ENCODE measurements around the gene C12orf75. TPM values are rescaled to one million over a fixed set of nuclear protein-coding genes. Genes with fewer than 3 reads are reported as not detected.

C12orf75 gene
- total and polyA plus RNA-seq, 5 donors from 2014 or later = 53.0 to 184 (median 86.1) TPM

DNA sequence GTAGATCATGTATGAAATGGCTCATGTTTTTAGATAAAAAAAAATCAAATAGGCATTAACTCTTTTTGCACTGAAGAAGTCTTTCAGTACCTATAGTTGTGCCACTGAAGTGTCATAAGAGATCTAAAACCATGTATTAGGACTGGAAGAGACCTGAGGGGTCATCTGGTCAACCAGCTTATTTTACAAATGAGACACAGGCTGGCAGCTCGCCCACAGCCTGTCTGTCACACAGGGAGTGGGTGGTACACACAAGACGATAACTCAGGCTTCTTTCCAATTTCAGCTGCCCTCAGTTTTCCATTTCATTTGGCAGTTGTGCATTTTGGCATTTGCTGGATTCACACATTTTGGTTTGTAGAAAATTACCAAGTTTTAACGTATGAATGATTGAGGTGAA lies 34.7 kb downstream of the C12orf75 start:
- Mint-ChIP-seq H3K9me3 (no peaks in the 10 kb centered on the region), H3K27ac (no peak overlapping the region), H3K27me3 (no peaks in the 10 kb centered on the region), H3K4me3 (no peak overlapping the region), H3K4me1 (peaks cover 0 to 6% (median 2%) of the 10 kb centered on the region in 4 donors), H3K36me3 (peaks cover 12% of the 10 kb centered on the region)
- DNase-seq (no peak), ATAC-seq (ENCODE audit: low read depth in 2 of 2) (no peak)
- Histone ChIP-seq H3K36me3 (ENCODE audit: control insufficient read depth, insufficient read depth, low read length) (peaks cover 4% of the 10 kb centered on the region), H3K4me1 (ENCODE audit: control insufficient read depth, insufficient read depth, low read length, poor library complexity, severe bottlenecking) (no peaks in the 10 kb centered on the region), H3K4me3 (ENCODE audit: low read depth, low read length) (no peak overlapping the region), H3K9me3 (ENCODE audit: control insufficient read depth in 2 of 2, low read length in 2 of 2) (no peaks in the 10 kb centered on the region), H3K27ac (ENCODE audit: insufficient read depth, low read length, poor library complexity, severe bottlenecking) (no peak overlapping the region), H3K27me3 (ENCODE audit: control insufficient read depth, insufficient read depth, low read length) (no peaks in the 10 kb centered on the region)

DNA sequence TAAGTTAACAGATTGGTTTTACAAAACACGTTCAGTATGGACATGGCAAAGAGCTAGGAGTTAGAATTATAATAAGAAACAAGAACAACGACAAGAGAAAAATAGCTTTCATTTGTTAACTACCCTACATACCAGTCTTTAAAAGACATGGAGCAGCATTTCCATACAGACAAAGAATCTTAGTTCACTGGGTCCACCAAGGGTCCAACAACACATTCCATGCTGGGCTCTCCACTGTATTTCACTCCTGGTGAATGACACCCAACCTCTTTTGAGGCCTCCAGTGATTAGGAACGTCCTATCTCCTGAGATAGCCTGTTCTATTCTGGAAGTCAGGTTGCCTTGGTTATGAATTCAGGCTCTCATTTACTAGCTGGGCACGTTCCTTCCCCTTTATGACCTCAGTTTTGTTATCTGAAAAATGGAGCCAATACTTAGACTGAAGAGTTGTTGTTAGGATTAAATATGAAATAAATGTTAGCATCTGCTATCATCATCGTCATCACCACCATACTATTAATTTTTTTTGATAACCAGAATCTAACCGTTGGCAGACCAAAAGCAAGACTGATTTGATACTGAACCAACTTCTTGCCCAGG lies 37.7 kb downstream of the C12orf75 start:
- H3K9me3 Mint-ChIP-seq = no peaks in the 10 kb centered on the region
- H3K4me1 ChIP-seq (ENCODE audit: control insufficient read depth, insufficient read depth, low read length, poor library complexity, severe bottlenecking) = no peaks in the 10 kb centered on the region
- H3K4me3 ChIP-seq (ENCODE audit: low read depth, low read length) = no peak overlapping the region
- H3K9me3 ChIP-seq (ENCODE audit: control insufficient read depth in 2 of 2, low read length in 2 of 2) = no peaks in the 10 kb centered on the region
- no peak for ATAC-seq (ENCODE audit: low read depth in 2 of 2)
- peaks cover 0 to 9% (median under 1%) of the 10 kb centered on the region in 4 donors for H3K4me1 Mint-ChIP-seq
- H3K36me3 ChIP-seq (ENCODE audit: control insufficient read depth, insufficient read depth, low read length) = peaks cover 16% of the 10 kb centered on the region
- no peak for DNase-seq
- H3K4me3 Mint-ChIP-seq = no peak overlapping the region
- no peaks in the 10 kb centered on the region for H3K27me3 Mint-ChIP-seq
- no peak overlapping the region for H3K27ac ChIP-seq (ENCODE audit: insufficient read depth, low read length, poor library complexity, severe bottlenecking)
- peaks cover 24% of the 10 kb centered on the region for H3K36me3 Mint-ChIP-seq
- no peaks in the 10 kb centered on the region for H3K27me3 ChIP-seq (ENCODE audit: control insufficient read depth, insufficient read depth, low read length)
- H3K27ac Mint-ChIP-seq = peak overlapping the region in 1 of 3 donors; percentile 6

DNA sequence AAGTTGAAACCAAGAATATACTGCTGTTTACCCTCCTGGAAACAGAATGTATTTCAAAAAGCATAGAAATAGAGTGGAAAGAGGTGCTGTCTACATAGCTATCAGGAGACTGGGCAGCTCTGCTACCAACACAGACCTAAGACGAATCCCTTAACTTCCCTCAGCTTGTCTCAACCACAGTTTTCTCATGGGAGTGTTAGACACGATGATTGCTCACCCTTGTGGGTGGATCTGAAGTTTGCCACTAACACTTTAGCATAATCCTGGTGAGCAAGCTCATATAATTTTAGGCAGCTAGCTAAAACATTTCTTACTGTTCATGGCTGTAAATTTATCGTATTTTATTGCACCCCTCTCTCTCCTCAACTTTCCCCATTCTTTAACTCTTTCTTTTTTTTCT lies 38.5 kb downstream of the C12orf75 start:
- no peak for DNase-seq
- H3K4me1 ChIP-seq (ENCODE audit: control insufficient read depth, insufficient read depth, low read length, poor library complexity, severe bottlenecking) = no peaks in the 10 kb centered on the region
- peaks cover 27% of the 10 kb centered on the region for H3K36me3 Mint-ChIP-seq
- H3K36me3 ChIP-seq (ENCODE audit: control insufficient read depth, insufficient read depth, low read length) = peaks cover 16% of the 10 kb centered on the region
- H3K4me3 Mint-ChIP-seq = no peak overlapping the region
- no peak for ATAC-seq (ENCODE audit: low read depth in 2 of 2)
- H3K27me3 Mint-ChIP-seq = no peaks in the 10 kb centered on the region
- H3K4me1 Mint-ChIP-seq = peaks cover 0 to 9% (median under 1%) of the 10 kb centered on the region in 4 donors
- H3K9me3 Mint-ChIP-seq = no peaks in the 10 kb centered on the region
- no peaks in the 10 kb centered on the region for H3K27me3 ChIP-seq (ENCODE audit: control insufficient read depth, insufficient read depth, low read length)
- H3K9me3 ChIP-seq (ENCODE audit: control insufficient read depth in 2 of 2, low read length in 2 of 2) = no peaks in the 10 kb centered on the region
- no peak overlapping the region for H3K4me3 ChIP-seq (ENCODE audit: low read depth, low read length)
- no peak overlapping the region for H3K27ac ChIP-seq (ENCODE audit: insufficient read depth, low read length, poor library complexity, severe bottlenecking)
- peak overlapping the region in 1 of 3 donors; percentile 3 for H3K27ac Mint-ChIP-seq

DNA sequence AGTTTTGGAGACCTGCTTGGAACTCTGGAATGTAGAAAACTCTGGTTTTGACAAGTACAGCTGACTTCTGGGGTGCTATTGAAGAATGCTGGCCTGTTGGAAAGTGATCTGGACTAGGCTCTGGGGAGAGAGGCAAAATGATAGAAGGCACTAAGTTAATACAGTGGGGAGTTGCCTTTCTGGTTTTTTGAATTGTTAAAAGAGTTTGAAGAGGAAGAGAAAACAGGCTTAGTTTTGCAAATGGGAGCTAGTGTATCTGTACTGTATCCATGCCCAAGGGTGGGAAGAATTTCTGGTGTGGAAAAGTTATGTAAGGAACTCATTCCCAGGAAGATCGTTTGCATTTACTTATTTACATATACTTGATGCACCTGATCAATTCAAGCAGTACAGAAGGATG lies 43.8 kb downstream of the C12orf75 start:
- no peak for ATAC-seq (ENCODE audit: low read depth in 2 of 2)
- H3K36me3 Mint-ChIP-seq = peaks cover 23% of the 10 kb centered on the region
- H3K4me1 Mint-ChIP-seq = peaks cover 0 to 4% (median 0%) of the 10 kb centered on the region in 4 donors
- H3K4me3 Mint-ChIP-seq = no peak overlapping the region
- no peaks in the 10 kb centered on the region for H3K27me3 Mint-ChIP-seq
- no peak overlapping the region for H3K4me3 ChIP-seq (ENCODE audit: low read depth, low read length)
- no peaks in the 10 kb centered on the region for H3K27me3 ChIP-seq (ENCODE audit: control insufficient read depth, insufficient read depth, low read length)
- H3K27ac ChIP-seq (ENCODE audit: insufficient read depth, low read length, poor library complexity, severe bottlenecking) = no peak overlapping the region
- no peaks in the 10 kb centered on the region for H3K9me3 Mint-ChIP-seq
- no peak for DNase-seq
- no peak overlapping the region for H3K27ac Mint-ChIP-seq
- H3K36me3 ChIP-seq (ENCODE audit: control insufficient read depth, insufficient read depth, low read length) = peaks cover 12% of the 10 kb centered on the region
- H3K9me3 ChIP-seq (ENCODE audit: control insufficient read depth in 2 of 2, low read length in 2 of 2) = no peaks in the 10 kb centered on the region
- no peaks in the 10 kb centered on the region for H3K4me1 ChIP-seq (ENCODE audit: control insufficient read depth, insufficient read depth, low read length, poor library complexity, severe bottlenecking)

DNA sequence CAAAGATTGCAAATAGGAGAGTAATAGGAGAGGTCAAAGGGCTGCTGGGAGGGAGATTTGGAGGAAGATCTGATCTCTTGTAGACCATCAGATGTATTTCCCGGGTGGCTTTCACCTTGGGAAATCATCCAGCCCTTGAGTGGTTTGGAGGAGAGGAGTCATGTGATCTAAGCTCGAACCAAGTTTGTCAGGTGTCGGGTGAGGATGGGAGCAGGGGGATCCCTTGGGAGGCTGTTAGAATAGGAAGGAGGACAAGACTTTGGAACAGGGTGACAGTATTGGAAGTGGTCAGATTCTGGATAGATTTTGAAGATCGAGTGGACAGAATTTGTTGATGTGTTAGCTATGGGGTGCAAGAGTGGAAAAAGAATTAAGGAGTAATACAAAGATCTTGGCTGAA lies 46.6 kb downstream of the C12orf75 start:
- DNase-seq (no peak), ATAC-seq (ENCODE audit: low read depth in 2 of 2) (no peak)
- peaks cover 1% of the 10 kb centered on the region for H3K36me3 ChIP-seq (ENCODE audit: control insufficient read depth, insufficient read depth, low read length)
- no peaks in the 10 kb centered on the region for H3K27me3 ChIP-seq (ENCODE audit: control insufficient read depth, insufficient read depth, low read length)
- Mint-ChIP-seq H3K27me3 (no peaks in the 10 kb centered on the region), H3K4me3 (no peak overlapping the region), H3K36me3 (peaks cover 12% of the 10 kb centered on the region), H3K4me1 (peaks cover 0 to 4% (median 0%) of the 10 kb centered on the region in 4 donors), H3K27ac (no peak overlapping the region), H3K9me3 (no peaks in the 10 kb centered on the region)
- no peak overlapping the region for H3K27ac ChIP-seq (ENCODE audit: insufficient read depth, low read length, poor library complexity, severe bottlenecking)
- no peaks in the 10 kb centered on the region for H3K9me3 ChIP-seq (ENCODE audit: control insufficient read depth in 2 of 2, low read length in 2 of 2)
- no peak overlapping the region for H3K4me3 ChIP-seq (ENCODE audit: low read depth, low read length)
- no peaks in the 10 kb centered on the region for H3K4me1 ChIP-seq (ENCODE audit: control insufficient read depth, insufficient read depth, low read length, poor library complexity, severe bottlenecking)

DNA sequence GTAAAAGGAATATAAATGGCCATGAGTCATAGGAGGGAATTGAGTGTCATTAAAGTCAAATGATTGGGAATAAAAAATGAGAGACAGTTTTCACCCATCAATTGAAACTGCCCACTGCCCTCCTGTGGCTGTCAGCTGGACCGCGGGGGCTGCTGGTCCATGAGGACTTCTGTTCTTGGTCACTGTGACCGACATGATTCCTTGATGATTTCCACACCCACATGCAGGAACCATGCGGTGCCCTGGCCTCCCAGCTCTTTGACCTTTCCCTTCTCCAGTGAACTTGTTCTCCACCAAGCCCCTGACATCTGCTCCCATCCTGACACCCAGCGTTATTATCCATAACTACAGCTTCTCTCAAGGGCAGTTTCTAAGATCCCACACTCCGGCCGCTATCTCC lies 48.4 kb downstream of the C12orf75 start:
- Histone ChIP-seq H3K9me3 (ENCODE audit: control insufficient read depth in 2 of 2, low read length in 2 of 2) (no peaks in the 10 kb centered on the region), H3K4me1 (ENCODE audit: control insufficient read depth, insufficient read depth, low read length, poor library complexity, severe bottlenecking) (no peaks in the 10 kb centered on the region), H3K4me3 (ENCODE audit: low read depth, low read length) (no peak overlapping the region), H3K36me3 (ENCODE audit: control insufficient read depth, insufficient read depth, low read length) (no peaks in the 10 kb centered on the region), H3K27me3 (ENCODE audit: control insufficient read depth, insufficient read depth, low read length) (no peaks in the 10 kb centered on the region), H3K27ac (ENCODE audit: insufficient read depth, low read length, poor library complexity, severe bottlenecking) (no peak overlapping the region)
- H3K4me1 Mint-ChIP-seq = peaks cover 0 to 3% (median 0%) of the 10 kb centered on the region in 4 donors
- no peaks in the 10 kb centered on the region for H3K27me3 Mint-ChIP-seq
- no peaks in the 10 kb centered on the region for H3K9me3 Mint-ChIP-seq
- DNase-seq (no peak), ATAC-seq (ENCODE audit: low read depth in 2 of 2) (no peak)
- peaks cover 4% of the 10 kb centered on the region for H3K36me3 Mint-ChIP-seq
- H3K4me3 Mint-ChIP-seq = no peak overlapping the region
- H3K27ac Mint-ChIP-seq = no peak overlapping the region

DNA sequence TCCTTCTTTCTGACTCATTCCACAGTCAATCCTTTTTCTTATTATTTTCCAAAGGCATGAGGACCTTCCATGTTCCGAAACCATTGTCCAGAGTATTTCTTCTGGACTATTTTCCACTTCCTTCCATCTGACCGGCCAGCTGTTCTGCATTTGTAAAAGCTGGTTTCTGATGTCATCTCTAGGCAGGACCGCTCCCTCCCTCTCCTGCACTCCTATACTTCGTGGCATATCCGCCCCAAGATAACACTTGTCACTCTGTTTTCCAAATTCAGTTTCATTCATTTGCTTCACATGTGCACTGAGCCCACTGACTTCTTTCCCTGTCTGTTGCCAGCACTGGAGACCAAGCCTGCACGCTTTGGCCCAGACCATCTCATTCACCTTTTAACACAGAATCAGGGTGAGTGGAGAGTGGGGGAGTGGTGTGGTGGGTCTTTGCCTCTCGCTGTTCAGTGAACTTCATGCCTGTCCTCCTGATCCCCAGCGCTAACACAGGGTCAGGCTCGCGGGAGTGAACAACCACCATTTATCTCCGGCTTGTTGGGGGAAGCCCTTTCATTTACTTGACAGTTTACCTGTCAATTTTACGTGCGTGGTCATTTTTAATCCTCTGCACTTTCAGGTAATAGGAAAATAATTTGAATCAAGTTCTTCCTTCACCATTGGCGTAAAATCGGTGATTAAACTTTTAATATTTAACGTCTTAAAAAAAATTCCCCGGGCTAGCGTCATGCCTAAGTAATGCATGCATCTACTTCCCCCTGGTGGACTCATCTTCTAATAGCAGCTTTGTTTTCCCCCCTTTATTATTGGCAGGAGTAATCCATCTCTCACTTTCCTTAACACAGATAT lies 52.5 kb downstream of the C12orf75 start:
- Mint-ChIP-seq H3K4me1 (peaks cover 0 to 3% (median 0%) of the 10 kb centered on the region in 4 donors), H3K27ac (no peak overlapping the region), H3K36me3 (no peaks in the 10 kb centered on the region), H3K27me3 (no peaks in the 10 kb centered on the region), H3K4me3 (no peak overlapping the region), H3K9me3 (no peaks in the 10 kb centered on the region)
- H3K27ac ChIP-seq (ENCODE audit: insufficient read depth, low read length, poor library complexity, severe bottlenecking) = no peak overlapping the region
- ATAC-seq (ENCODE audit: low read depth in 2 of 2) (peak in 1 of 2 donors; percentile 65), DNase-seq (peak; percentile 12 to 67 (median 52))
- no peaks in the 10 kb centered on the region for H3K4me1 ChIP-seq (ENCODE audit: control insufficient read depth, insufficient read depth, low read length, poor library complexity, severe bottlenecking)
- H3K4me3 ChIP-seq (ENCODE audit: low read depth, low read length) = no peak overlapping the region
- H3K9me3 ChIP-seq (ENCODE audit: control insufficient read depth in 2 of 2, low read length in 2 of 2) = no peaks in the 10 kb centered on the region
- no peaks in the 10 kb centered on the region for H3K36me3 ChIP-seq (ENCODE audit: control insufficient read depth, insufficient read depth, low read length)
- no peaks in the 10 kb centered on the region for H3K27me3 ChIP-seq (ENCODE audit: control insufficient read depth, insufficient read depth, low read length)
